HG03442 (cell line): Measurements from ENCODE around the gene CACNA1E.
"Not testable (repeated sequence)": the region's sequence is repeated elsewhere in the genome, so short reads cannot be mapped to it uniquely, and the experiment has no call there.

Experiments
- ATAC-seq: cut with Tn5 transposase; IDR thresholded peaks from one replicate; pipeline ENCODE4 v1.9.1; 2021; ENCODE audit warnings: mild to moderate bottlenecking, moderate library complexity; ENCODE audit not compliant: unreplicated experiment

CACNA1E gene

DNA sequence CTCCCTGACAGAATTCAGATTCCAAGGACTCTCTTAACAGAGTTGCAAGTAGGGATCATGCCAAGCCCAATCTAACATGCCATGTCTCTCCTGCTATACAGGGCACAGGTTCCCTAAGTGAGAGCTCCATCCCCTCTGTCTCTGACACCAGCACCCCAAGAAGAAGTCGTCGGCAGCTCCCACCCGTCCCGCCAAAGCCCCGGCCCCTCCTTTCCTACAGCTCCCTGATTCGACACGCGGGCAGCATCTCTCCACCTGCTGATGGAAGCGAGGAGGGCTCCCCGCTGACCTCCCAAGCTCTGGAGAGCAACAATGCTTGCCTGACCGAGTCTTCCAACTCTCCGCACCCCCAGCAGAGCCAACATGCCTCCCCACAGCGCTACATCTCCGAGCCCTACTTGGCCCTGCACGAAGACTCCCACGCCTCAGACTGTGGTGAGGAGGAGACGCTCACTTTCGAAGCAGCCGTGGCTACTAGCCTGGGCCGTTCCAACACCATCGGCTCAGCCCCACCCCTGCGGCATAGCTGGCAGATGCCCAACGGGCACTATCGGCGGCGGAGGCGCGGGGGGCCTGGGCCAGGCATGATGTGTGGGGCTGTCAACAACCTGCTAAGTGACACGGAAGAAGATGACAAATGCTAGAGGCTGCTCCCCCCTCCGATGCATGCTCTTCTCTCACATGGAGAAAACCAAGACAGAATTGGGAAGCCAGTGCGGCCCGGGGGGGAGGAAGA lies 315.0 kb downstream of the CACNA1E start:
- ATAC-seq, result no peak

- no peak for ATAC-seq
Observed at GRCh38 chr1:181801617-181802016, 318.3 kb downstream of the CACNA1E start.

DNA sequence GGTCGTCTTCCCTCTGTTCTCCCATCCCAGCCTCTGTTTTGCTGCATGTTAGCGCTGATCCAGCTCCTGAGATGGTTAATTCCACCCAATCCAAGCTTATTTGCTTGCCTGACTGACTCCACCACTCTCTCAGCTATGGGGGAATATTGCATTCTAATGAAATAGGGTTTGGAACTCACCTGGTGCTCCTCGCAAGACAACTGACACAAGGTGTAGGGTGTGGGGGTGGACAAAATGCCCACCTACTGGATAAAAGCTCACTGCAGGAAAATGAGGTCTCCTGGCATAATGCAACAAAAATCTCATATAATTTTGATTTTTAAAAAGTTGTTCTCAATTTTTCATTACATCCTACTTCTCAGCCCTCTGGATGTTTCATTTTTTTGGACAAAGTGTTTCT lies 319.1 kb downstream of the CACNA1E start:
- ATAC-seq, result no peak

DNA sequence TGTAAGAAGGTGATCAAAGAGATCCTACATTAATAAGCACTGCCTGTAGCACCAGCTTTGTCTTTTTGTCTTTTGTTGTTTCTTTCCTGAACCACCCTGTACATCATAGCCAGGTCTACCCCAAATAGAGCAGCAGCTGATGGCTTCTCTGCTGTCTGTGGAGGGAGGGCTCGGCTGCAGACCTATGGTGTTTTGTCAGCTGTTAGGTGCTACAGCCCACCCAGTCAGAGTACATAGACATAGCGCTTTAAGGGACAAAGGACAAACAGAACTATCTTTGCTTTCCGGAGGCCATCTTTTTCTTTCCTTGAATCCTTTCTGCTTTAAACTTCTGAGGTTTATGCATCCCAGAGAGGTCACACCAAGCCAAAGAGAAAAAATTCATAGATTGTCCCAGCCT lies 320.1 kb downstream of the CACNA1E start:
- no peak for ATAC-seq

DNA sequence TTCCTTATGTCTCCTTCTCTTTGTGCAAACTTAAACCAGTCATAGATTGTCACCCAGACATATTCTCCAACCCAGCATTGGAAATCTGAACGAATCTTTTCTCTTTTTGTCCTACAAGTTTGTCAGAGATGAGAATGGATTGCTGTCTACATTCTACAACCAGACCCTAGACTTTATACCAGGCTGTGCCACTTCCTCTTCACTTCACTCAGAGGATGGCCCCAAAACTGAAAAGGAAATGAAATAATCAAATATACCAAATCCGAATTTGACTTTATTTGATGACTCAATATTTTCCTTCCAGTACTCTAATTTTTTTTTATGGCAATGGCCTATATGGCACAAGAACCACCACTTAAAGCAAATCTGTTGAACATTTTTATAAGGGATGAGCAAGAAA lies 321.7 kb downstream of the CACNA1E start:
- ATAC-seq, result no peak

GRCh38 chr1:181806746-181807145 lies 323.4 kb downstream of the CACNA1E start:
- no peak for ATAC-seq

GRCh38 chr1:181807251-181807650 lies 323.9 kb downstream of the CACNA1E start:
- ATAC-seq, result no peak

GRCh38 chr1:181809991-181810545 lies 326.8 kb downstream of the CACNA1E start:
- ATAC-seq, result no peak

DNA sequence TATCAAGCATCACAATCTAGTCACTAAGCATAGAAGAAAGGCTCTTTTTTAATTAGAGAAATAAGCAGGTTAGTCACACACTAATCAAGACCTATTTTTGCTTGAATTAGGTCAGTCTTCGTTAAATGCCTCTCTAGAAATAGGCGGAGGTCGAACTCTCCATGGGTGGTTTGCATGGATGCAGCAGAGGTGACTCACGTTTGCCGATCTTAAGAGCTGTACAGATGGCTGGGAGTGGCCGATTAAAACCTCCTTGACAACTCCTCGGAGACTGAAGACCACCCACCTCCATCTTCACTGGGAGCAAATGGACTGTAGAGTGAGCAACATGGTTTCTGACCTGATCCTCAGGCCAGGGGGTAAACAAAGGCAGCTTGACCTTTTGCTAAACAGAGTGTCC lies 328.9 kb downstream of the CACNA1E start:
- ATAC-seq, result no peak

DNA sequence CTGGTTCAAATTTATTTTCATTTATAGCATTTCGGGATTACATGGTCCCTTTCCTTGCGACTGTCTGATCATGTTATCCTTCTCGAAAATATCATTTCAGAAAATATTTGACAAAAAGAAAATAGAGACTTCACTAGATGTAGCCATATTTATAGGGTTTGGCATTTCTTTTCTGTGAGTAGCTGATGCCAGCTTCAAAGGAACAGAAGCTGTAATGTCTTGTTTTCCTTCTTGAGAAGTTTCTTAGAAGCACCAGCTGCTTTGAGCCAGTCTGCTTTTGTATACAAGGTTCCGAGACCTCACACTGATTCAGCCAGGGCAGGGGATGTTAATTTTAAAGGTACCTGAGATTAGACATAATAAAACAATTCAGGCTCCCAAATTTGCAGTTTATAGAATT lies 329.9 kb downstream of the CACNA1E start:
- no peak for ATAC-seq

- no peak for ATAC-seq
Observed at GRCh38 chr1:181816608-181817007, 333.3 kb downstream of the CACNA1E start.

- no peak for ATAC-seq
Observed at GRCh38 chr1:181817091-181817490, 333.8 kb downstream of the CACNA1E start.

GRCh38 chr1:181818459-181818858 lies 335.1 kb downstream of the CACNA1E start:
- no peak for ATAC-seq

- no peak for ATAC-seq
Observed at GRCh38 chr1:181818943-181819342, 335.6 kb downstream of the CACNA1E start.

DNA sequence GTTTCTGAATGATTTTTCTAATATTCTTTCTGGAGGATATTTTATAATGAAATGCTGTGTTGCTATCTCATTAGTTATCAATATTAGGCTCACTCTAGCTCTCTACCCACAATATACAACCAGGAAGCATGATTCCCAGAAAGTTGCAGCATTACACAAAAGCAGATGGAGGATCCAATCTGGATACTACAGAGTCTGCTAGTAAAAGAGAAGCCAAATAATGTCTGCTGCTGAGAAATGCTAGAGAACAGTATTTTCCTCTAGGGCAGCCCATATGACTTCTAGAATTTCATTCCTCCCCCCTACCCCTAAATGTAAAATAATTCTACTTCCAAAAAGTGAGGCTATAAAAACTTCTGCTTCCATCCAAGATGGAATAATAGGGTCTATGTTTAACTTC lies 338.4 kb downstream of the CACNA1E start:
- ATAC-seq, result no peak

GRCh38 chr1:181832173-181832880 lies 349.0 kb downstream of the CACNA1E start:
- ATAC-seq, result not testable (repeated sequence)

GRCh38 chr1:181846001-181846645 lies 362.8 kb downstream of the CACNA1E start:
- no peak for ATAC-seq

DNA sequence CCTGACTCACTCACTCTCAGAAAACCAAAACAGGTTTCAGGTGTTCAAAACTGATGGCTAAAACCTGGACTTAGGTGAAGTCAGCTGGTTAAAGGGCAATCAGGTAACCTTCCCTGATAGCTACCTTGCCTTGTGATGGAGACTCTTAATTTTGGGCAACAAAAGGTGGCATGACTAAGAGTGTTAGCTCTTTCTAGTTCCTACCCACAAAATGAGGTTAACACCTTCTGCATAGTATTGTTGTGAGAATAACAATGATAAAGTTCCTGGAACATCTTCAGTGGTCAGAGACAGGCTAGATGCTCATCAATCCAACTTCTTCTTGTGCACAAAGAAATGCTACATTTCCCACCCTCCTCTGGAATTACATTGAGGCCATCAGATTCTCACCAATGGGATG lies 363.4 kb downstream of the CACNA1E start:
- ATAC-seq, result no peak

DNA sequence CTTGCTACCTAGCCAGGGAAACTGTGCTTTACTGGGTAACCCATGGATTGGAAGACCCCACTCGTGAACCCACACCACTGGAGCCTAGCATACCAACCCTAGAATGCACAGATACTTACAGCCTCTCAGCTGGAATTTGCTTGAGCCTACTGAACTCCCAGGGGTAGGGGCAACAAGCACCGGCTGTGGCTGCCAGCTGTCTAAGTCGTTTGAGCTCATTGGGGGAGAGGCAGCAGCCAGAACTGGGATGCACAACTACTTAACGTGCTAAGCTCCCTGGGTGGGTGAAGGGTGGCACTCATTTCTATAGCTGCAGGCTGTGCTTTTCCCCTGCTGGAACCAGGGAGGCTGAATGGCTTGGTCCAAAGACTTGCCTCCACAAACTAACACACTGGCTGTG lies 365.8 kb downstream of the CACNA1E start:
- no peak for ATAC-seq

- ATAC-seq, result not testable (repeated sequence)
Observed at GRCh38 chr1:181854212-181854611, 370.9 kb downstream of the CACNA1E start.

DNA sequence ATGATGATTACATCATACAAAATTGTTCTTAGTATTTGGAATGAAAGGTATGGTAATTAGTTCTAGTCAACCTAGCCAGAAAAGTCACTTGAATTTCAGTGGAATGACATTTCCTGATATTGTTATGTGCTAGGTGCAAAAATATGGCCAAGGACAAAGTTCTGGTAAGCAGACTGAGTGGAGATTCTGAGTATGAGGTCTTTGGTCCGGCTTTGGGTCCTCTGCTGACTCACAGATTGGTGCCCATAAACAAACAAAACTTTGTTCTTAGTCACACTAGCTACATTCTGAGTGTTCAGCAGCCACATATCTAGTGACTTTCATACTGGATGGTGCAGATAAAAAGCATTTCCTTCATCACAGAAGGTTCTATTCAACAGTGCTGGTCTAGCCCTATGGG lies 372.1 kb downstream of the CACNA1E start:
- no peak for ATAC-seq
